RCC 7860 (cell line): ENCODE data around the gene NFE2L2.
"Not testable (repeated sequence)": the region's sequence is repeated elsewhere in the genome, so short reads cannot be mapped to it uniquely, and the experiment has no call there.

ENCODE experiments used
- DNase-seq: peaks from one replicate; pipeline ENCODE4 v3.0.0-alpha.2; 2015; ENCODE audit warnings: low spot score
- FAIRE-seq: peaks from 2 replicates; lab custom pipeline; 2012; peaks lifted over from hg19 to GRCh38; lab: Jason Lieb, UNC

NFE2L2 gene

DNA sequence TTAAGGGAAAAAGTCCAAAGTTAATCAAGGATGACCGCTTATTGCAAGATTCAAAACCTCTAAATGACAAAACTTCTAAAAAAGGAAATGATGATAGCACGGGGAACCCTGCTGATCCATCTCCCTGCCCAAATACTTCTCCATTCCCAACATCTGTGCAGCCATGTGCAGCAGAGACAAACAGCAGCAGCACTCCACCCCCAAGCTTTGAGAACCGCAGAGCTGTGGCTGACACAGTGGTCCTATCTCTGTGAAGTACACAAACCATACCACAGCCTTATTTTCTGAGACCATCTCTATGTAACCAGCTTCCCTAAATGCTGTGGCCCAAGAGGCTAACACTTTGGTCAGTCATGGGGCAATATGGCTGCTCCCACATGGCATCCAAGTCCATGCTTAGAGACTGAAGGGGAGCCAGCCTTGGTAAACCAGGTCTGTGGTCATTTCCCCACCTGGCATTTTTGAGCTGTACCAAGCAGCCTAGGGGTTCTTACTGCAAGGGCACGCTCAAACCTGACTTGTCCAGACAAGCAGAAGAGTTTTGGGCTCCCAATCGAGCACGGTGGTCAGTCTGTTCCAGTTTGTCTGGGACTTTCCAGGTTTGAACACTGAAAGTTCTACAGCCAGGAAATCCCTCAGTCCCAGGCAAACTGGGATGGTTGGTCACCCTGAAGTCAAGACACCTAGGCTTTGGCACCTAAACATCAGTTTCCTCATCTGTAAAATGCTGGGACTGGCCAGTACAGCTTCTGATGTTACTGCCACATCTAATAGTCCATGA lies 17.1 kb upstream of the NFE2L2 start:
- FAIRE-seq, result peak; percentile 80
- DNase-seq, result peak; percentile 68

DNA sequence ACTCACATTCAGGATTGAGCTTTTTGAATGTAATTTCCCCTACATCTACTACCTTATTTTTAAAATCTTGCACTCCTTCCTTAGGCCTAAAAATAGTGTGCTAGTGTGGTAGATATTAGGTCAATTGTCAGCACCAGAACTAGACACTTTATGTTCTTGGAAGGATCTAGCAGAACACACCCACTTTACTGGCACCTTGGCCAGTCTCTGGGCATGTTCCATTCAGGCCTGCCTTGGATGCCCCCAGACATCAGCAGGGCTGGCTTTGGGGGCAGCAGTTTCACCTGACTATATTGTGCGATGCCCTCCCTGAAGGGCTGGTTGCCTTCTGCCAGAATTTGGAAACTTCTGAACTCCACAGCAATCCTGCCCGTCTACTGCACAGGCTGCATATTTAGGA lies 15.3 kb upstream of the NFE2L2 start:
- DNase-seq (no peak), FAIRE-seq (no peak)

DNA sequence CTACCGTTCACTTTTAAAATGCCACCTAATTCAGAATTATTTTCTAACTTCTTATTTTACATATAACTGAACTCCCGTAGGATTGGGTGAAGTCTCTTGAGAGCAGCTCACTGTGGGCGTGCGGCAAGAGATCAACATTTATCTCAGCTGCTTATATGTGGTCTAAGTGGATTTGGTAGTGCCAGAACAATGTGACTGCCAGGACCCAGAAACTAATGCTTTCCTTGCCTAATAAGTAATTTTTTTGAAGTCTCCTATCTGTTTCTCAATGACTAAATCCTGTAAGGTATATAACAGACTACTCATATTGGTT lies 11.2 kb upstream of the NFE2L2 start:
- FAIRE-seq (no peak), DNase-seq (no peak)

DNA sequence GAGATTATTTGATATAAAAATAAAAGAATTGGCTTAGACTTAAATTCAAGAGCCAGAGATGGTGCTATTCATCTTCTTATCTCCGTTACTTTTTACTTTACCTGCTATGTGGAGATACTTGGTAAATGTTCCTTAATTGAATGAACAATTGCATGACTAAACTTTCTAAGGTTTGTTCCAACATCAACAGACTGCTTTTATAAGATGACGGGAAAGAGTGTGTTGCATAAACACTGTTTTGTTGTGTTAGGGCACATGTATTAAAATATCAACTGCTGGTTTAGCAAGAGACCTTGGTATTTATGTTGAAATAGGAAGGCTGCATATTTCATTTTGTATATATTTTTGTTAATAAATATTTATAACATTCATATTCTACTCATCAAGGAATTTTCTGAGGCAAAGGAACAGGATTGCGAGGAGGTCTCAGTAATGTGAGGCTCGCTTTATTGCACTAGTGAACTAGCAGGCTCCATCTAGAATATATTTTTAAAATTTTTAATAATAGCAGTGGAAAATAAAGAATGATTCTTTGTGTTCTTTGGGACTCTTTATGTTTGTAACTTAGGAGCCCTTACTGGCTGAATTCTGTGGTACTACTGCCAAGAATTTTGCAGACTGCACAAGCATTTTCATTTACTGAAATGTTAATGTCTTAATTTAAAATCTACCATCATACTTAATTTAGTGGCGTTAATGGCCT lies 10.7 kb upstream of the NFE2L2 start:
- DNase-seq (no peak), FAIRE-seq (no peak)

DNA sequence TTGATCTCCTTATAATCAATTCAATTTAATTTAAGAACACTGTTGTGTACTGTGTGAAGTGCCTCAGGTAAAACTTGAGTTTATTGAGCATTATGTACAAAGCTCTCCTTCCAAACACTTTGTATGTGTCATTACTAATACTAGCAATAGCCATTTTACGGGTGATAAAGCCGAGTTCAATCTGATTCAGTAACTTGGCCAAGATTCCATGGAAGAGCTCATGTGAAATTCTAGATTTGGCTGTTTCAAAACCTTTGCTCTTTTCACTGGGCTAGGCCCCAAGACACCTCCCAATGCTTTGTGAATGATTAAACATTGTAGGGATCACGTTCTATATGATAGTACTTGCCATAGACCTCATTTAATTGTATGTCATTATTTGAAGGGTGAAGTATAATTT lies 8.9 kb upstream of the NFE2L2 start:
- FAIRE-seq (no peak), DNase-seq (no peak)

DNA sequence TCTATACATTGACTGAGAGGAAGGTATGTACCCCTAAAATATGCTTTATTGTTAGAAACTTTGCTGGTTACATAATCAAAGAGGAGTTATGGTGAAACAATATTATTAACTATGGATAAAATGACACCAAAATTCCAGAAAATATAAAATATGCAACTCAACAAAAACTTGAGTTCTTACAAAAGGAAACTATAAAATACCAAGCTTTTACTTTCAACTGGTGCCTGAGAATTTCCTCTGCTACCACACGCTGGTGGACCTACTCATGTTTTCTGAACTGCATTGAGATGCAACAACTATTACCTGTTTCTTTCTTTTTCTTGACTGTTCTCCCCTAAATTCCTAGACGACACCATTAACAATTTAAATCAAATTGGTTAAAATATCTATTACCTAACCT lies 8.2 kb upstream of the NFE2L2 start:
- FAIRE-seq (no peak), DNase-seq (no peak)

DNA sequence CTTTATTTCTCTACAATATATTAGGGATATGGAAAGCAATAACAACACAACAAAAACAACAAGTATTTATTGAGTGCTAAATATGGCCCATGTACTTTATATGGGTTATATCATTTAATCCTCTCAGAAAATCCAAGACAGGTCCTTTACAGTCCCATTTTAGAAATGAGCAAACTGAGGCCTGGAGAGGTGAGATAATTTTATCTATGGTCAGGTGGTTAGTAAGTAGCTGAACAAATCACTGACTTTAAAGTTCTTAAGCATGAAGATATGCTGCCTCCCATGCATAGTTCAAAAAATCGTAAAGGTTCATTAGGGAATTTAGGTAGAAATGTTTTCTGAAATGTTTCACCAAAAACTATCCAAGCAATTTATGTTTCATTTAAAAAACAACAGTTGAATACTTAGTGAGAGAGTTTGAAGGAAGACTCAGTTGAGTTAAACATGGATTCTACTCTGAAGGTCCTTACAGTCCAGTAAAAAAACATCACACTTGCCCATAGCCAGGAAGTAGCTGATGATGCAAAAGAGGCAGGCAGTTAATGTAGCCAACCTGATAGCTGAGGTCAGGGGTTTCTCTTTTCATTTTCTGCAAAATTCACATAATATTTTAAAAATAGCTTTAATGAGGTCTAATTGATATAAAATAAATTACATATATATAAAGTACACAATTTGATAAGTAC lies 7.6 kb upstream of the NFE2L2 start:
- DNase-seq (no peak), FAIRE-seq (no peak)

DNA sequence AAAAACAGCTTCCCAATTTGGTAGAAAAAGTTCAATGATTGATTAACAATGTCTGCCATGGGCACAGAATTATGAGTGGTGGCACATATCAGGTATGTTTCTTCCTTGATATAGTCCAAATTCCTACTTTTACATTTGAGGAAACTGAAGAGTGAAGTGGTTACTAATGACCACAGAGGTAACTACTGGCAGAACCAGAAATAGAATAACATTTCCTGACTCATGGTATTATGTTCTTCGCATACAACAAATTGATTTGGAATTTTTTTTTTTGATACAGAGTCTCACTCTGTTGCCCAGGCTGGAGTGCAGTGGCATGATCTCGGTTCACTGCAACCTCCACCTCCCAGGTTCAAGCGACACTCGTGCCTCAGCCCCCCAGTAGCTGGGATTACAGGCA lies 6.0 kb upstream of the NFE2L2 start:
- FAIRE-seq (no peak), DNase-seq (no peak)

DNA sequence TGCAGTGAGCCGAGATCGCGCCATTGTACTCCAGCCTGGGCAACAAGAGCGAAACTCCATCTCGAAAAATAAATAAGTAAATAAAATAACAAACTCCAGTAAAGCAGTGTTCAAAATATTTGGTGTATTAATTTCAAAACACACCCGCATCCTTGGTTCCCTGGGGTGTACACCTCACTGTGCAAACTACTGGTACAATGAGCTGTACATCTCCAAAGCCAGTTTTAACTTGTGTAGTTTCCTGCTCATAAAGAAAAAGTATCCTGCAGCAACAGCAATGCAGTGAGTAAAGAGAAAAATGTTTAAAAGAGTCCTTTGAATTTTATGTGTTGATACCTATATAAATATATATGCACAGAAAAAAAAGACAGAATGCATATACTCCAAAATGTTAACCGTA lies 4.4 kb upstream of the NFE2L2 start:
- DNase-seq (no peak), FAIRE-seq (no peak)

DNA sequence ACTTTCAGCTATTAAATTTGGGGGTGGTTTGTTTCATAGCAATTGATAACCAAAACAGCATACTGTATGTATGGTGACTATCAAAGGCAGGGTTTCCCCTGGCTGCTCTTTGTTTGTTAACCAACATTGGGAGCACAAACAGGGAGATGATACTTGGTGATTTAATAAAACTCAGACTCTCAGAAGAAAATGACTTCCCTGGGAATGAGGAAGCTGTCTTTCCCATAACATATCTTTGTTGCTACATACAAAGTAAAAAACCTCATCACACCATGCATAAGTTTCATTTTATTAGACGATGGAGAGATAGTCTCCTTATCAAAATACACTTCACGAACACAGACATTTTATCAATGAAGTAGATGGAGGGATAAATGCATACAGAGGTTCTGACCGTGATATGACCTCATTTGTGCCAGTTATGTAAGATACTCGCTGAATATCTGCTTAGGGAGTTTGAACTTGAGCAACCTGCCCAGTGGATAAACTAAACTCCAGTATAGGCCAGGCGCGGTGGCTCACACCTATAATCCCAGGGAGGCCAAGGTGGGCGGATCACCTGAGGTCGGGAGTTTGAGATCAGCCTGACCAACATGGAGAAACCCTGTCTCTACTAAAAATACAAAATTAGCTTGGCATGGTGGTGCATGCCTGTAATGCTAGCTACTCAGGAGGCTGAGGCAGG lies 3.8 kb upstream of the NFE2L2 start:
- DNase-seq, result no peak
- FAIRE-seq, result no peak

DNA sequence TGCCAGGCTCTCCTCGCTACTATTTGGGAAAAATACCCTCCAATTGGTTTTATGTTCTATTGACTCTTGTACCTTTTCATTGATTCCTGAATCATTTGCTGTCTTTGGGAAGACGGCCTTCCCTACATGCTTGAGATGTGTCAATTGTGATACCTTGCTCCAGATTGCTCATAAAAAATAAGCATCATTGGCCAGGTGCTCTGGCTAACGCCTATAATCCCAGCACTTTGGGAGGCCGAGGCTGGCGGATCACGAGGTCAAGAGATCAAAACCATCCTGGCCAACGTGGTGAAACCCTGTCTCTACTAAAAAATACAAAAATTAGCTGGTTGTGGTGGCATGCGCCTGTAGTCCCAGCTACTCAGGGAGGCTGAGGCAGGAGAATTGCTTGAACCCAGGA lies 2.4 kb upstream of the NFE2L2 start:
- not testable (repeated sequence) for DNase-seq, FAIRE-seq

DNA sequence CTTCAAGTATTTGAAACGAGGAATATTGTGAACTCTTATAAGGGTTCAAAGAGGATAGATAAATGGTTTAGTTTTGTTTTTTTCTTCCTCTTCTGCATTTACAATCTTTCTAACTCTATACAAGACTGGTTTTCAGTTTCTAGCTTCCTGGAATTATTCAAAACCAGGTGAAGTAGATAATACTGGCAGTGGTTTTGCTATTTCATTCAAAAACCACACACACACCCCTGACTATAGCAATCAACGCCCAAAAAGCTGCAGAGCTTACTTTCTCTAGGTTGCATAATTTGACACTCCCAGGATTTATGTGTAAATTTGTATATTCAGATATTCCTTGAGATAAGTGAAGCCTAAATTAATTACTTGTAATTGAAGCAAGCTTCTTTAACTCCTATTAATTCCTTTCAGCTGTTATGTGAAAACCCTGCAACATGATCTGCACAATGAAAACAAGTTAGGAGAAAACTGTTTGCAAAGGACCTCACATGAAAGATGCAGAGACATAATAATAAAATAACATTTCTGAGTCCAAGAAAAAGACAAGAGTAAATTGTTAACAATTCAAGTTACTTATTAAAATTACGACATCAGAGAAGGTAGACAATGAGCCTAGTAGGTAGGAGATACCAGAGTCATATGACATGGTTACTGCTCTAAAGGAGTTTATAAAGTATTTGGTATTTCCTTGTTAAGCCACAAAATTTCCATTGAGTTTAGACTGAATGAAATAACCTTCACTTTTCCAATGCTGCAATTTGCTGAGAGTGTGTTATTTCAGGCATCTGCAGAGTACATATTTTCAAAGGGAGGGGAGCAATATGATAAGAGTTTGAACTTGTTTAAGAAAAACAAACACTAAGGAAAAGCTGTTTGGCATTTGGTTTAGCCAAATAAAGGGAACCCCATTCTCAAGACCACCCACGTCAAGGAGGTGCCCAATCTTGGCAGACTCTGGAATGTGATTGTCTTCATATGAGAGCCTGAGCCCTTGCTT lies 1.6 kb upstream of the NFE2L2 start:
- peak; percentile 52 for DNase-seq
- peak; percentile 85 for FAIRE-seq

DNA sequence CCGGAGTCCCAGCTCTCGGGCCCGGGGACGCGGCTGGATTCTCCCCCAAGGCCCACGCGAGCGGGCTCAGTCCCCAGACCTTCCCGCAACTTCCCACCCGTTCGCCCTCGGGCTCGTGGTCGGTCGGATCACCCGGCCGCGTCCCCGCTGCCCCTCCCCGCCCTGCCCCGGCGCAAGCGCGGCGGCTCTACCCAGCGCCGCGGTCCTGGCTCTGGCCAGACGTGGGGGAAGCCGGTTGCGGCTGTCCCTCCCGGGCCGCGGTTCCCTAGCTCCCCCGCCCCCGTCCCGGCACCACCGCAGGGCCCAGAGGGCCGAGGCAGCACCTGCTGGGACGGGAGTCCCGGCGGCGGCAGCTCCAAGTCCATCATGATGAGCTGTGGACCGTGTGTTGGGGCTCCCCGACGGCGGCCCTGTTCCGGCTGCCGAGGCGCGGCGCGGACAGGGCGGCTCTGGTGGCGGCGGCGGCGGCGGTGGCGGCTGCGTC lies 276 bp downstream of the NFE2L2 start:
- DNase-seq, result no peak
- no peak for FAIRE-seq

DNA sequence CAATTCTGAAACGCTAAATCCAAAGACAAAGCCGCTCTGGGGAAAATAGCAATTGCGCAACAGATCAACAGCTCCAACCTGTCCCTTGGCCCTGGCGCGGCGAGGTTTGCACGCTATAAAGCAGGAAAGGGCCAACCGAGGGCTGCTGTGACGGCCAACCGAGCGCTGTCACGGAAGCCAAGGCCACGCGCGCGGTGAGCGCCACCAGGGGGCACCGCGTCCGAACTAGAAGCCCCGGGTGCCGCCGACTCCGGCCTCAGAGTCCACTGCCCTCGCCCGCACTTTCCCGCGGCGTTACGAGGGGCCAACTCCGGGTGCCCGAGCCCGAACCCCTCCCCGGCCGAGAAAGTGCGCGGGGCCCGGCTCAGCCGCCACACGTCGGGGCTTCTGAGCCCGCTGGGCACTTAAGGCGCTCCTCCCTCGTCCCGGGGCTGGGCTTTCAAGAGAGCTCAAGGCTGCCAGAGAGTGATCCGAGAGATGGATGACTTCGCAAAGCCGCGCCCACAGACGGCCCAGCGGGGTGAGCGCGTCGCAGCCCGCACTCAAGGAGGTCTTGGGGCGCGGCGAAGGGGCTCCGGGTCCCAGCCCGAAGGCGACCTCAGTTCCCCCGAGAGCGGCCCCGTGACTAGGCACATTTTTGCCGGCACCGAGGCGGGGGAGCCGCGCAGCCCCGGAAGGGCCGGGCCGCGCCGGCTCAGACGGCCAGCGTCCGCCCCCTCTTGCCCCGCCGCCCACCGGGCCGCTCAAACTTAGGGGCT lies 897 bp downstream of the NFE2L2 start:
- FAIRE-seq (peak; percentile 40), DNase-seq (peak; percentile 89)

DNA sequence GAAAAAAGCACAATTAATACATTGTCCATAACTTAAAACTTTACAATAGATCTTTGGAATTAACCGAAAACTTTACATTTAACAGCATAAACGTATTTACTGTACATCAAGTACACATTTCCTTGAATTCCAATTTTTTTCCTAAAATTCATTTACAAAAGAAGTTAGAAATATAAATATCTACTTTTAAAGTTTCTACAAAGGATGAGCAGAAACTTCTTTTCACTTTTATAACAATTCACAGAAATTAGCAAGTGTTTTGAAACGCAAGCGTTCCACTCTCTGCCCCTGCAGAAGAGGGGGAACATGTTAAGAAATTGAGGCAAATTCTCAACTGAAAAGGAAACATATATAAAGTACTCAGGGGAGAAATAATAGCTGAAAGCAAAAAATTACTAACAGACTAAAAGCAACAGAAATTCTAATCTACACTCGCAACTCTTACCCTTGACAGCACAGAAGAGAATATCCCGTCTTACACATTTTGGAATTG lies 1.5 kb downstream of the NFE2L2 start:
- FAIRE-seq, result no peak
- DNase-seq, result no peak

DNA sequence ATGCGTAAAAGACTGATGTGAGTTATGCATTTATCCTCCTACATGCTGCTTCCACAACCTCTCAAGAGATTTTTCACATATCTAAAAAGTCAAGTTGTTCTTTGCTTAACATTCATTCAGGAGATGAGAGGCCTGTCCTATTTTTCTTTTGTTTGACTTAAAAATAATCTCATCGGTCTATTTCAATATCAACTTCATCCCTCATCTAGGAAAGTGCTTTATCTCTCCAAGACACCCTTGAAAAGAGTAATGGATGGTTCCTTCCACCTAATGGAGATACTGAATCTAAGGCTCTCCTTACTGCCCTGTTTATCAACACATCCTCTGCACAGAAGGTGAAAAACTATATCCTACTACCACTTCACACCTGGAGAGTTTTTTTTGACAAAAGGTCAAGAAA lies 2.4 kb downstream of the NFE2L2 start:
- DNase-seq (no peak), FAIRE-seq (no peak)

DNA sequence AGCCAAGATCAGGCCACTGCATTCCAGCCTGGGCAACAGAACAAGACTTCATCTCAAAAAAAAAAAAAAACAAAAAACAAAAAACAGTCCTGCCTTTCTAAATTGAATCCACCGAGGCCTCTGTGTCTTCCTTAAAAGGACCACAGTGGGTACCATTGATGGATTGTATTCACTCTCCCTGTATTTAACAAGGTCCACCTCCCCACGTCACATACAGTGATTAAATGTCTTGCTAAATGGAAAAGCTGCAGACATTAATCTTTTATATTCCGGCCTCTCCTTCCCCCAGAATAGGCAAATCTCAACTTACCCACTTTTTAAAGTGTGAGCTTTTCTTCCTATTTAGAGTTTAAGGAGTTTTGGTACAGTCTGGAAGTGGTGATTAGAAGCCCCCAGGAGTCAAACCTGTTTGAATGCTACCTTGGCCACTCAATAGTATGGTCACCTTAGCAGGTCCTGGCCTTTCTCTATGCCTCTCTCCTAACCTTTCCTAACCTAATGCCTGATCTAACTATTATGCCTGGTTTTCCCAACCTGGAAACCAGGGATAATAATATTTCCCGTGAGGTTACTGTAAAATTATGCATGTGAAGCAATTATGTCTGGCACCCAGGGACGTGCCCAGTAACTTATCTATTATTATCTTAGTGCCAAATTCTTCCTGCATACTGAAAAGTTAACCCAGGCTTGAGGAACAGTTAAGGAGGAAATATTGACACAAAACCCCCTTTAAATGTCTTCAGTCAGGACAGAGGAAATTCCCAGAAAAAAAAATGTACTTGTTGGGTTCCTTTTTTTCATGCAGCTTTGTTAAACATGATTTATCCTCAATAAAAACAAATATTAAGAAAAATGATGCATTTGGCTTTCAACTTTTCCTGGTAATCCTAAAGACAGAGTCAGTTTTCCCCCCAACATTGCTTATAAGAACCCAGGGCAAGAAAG lies 3.1 kb downstream of the NFE2L2 start:
- no peak for FAIRE-seq
- no peak for DNase-seq

DNA sequence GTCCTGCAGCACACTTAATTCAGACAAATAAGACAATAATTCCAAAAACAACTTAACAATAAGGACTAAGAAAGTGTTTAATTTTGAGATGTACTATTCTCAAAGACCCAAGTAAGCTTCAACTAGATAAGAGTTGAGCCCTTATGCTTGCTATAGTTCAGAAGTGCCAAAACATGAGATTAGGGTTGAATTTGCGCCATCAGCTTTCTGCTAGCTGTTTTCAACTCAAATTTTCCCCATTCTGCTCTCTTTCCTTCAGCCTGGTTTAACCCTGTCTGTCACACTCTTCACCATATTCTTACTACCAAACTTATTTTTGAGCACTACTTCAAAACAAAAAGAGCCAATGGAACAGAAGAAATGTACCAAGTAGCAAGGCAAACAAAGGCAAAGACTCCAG lies 4.1 kb downstream of the NFE2L2 start:
- FAIRE-seq, result no peak
- no peak for DNase-seq
